GM12864 (cell line): ENCODE measurements around the gene CHD3.

Source experiments
- DNase-seq: peaks from one replicate; pipeline ENCODE4 v3.0.0-alpha.2; 2011; ENCODE audit warnings: low read depth
- H3K4me3 ChIP-seq: 2 replicates; pipeline ENCODE4 v1.5.1; 2011; ENCODE audit warnings: mild to moderate bottlenecking, low read depth, low read length, control low read depth
- CTCF ChIP-seq: IDR thresholded peaks from 2 replicates; pipeline ENCODE4 v1.5.1; 2011; ENCODE audit warnings: low read depth, mild to moderate bottlenecking, moderate library complexity, low read length, control low read depth, inconsistent platforms; ENCODE audit errors: missing control alignments

CHD3 gene

GRCh38 chr17:7927596-7927995 is 39.0 kb downstream of the CHD3 start:
- no peak overlapping the region for H3K4me3 ChIP-seq
- DNase-seq, result no peak
- TF ChIP-seq CTCF, result no peak

GRCh38 chr17:7929158-7930023 is 40.8 kb downstream of the CHD3 start, which contains the start of gene KCNAB3:
TSS of gene KCNAB3 (minus strand) at chr17:7929856. CDS start at chr17:7929435, 421 bp downstream.
- H3K4me3 ChIP-seq, result peak within 1 kb of the TSS; percentile 17
- DNase-seq, result peak; percentile 45
- TF ChIP-seq CTCF, result no peak

- DNase-seq, result no peak
- no peak for TF ChIP-seq CTCF
- peak overlapping the region; percentile 66 for H3K4me3 ChIP-seq
These were observed 42.4 kb downstream of the CHD3 start for GRCh38 chr17:7930841-7931631.

GRCh38 chr17:7931709-7932482 is 43.3 kb downstream of the CHD3 start, which contains the start of the genes CNTROB and TRAPPC1:
TSS of gene CNTROB (plus strand) at chr17:7932206. CDS start at chr17:7933080, 874 bp downstream.
TSS of gene TRAPPC1 (minus strand) at chr17:7931946. CDS start at chr17:7931829, 117 bp downstream.
- H3K4me3 ChIP-seq, result peak within 1 kb of the TSS; percentile 66
- no peak for TF ChIP-seq CTCF
- DNase-seq, result peak; percentile 97

GRCh38 chr17:7932483-7932891 is 43.9 kb downstream of the CHD3 start:
- DNase-seq, result no peak
- no peak for TF ChIP-seq CTCF
- peak overlapping the region; percentile 66 for H3K4me3 ChIP-seq

- no peak for DNase-seq
- TF ChIP-seq CTCF, result peak; percentile 15
- peak overlapping the region; percentile 66 for H3K4me3 ChIP-seq
These were observed 44.4 kb downstream of the CHD3 start for GRCh38 chr17:7932949-7933348.
